Ovary (tissue), 9 donors: ENCODE results near the gene TNIP1. TPM values are rescaled to one million over a fixed set of nuclear protein-coding genes. Genes with fewer than 3 reads are reported as not detected.
A peak's percentile ranks its signal among the peaks of the same experiment; 100 is the strongest.

ENCODE experiments used
- DNase-seq, 5 donors: peaks; one replicate each; pipeline ENCODE4 v3.0.0-alpha.2; 2019 to 2020
- H3K27ac ChIP-seq, 2 donors: fragments of 200-600 bp; one replicate each; pipeline versions ENCODE4 v1.5.1 to v1.8.0; 2019 to 2022
- H3K27me3 ChIP-seq: fragments of 200-600 bp; one replicate; pipeline ENCODE4 v1.8.0; 2022
- H3K36me3 ChIP-seq: fragments of 200-600 bp; sonication (generic); one replicate; pipeline ENCODE4 v1.5.1; 2019
- H3K4me1 ChIP-seq: one replicate; pipeline ENCODE4 v1.8.1; 2013; ENCODE audit warnings: mild to moderate bottlenecking, moderate library complexity; ENCODE audit not compliant: insufficient read depth
- H3K4me3 ChIP-seq: fragments of 200-600 bp; sonication (generic); one replicate; pipeline ENCODE4 v1.5.1; 2017
- H3K9me3 ChIP-seq, 2 donors: fragments of 200-600 bp in 1 of 2; sonication (generic) in 1 of 2; one replicate each; pipeline versions ENCODE4 v1.5.1 to v1.8.1; 2013 to 2019; ENCODE audit warnings: mild to moderate bottlenecking in 1 of 2, moderate library complexity in 1 of 2
- CTCF ChIP-seq, 3 donors: fragments of 450-650 bp in 2 of 3; fragments of 200-600 bp in 1 of 3; IDR thresholded peaks; one replicate each; pipeline versions ENCODE4 v1.5.1 to v1.8.0; 2016 to 2022; ENCODE audit warnings: antibody characterized with exemption in 3 of 3, mild to moderate bottlenecking in 1 of 3
- EP300 ChIP-seq: sonication (generic); formaldehyde crosslinking; IDR thresholded peaks from one replicate; pipeline ENCODE4 v1.6.1; 2017; ENCODE audit warnings: antibody characterized with exemption
- POLR2A ChIP-seq: fragments of 450-650 bp; IDR thresholded peaks from one replicate; pipeline ENCODE4 v1.6.1; 2017; ENCODE audit warnings: antibody characterized with exemption, mild to moderate bottlenecking, moderate library complexity
- WGBS, 3 donors: extraction: QIAGEN DNeasy Blood & Tissue Kit in 1 of 3; methylation state at CpG; one replicate each; pipeline versions ENCODE4 v1.1.5 to v1.1.7; 2013 to 2017; 5-methylcytosine and 5-hydroxymethylcytosine counted together
- intact Hi-C, 4 donors: fragments of 100-400 bp; cut with DNase I; formaldehyde crosslinking; loops; one replicate each; pipeline versions ENCODE4 v1.11.0 to v1.15.1; 2022 to 2023
- polyA plus RNA-seq, 2 donors: library from polyadenylated mRNA; stranded (reverse); fragments of 200-250 nt in 1 of 2; fragments of 350-450 nt in 1 of 2; fragmentation: Illumina TruSeq in 1 of 2; extraction: RNeasy Lipid Tissue Mini Kit (QIAGEN cat#74804) in 1 of 2; gene quantifications; one replicate each; pipeline ENCODE4 v1.2.3, GENCODE V29; 2013 to 2014
- total RNA-seq, 7 donors: library from RNA; depleted of rRNA in 2 of 7; stranded (reverse); fragments of >200 nt in 2 of 7; fragmentation: NEBNext Ultra II Directional in 3 of 7; extraction: Animal tissue kit (Norgen Biotek cat#: 25700) in 3 of 7; gene quantifications; one replicate each; pipeline versions ENCODE4 v1.1.0 to v1.2.4, GENCODE V29; 2016 to 2023
- donor health status: DM: no; HTN: no; CAD: no; lungs with moderate emphysema.
- donor health status: DM: no; HTN: no; CAD: no.
- donor health status: Bipolar disorder and iron deficiency.
- donor health status: DM: yes; HTN: yes; CAD: no.
- donor health status: DM: no; HTN: no; CAD: no.
- donor health status: DM: yes; HTN: yes; CAD: no.

The TNIP1 gene
- total and polyA plus RNA-seq, 9 donors, result 39.4 to 89.7 (median 60.6) TPM

GRCh38 chr5:151001436-151001835 is 79.4 kb downstream of the TNIP1 start:
- Histone ChIP-seq H3K36me3 (no peaks in the 10 kb centered on the region), H3K4me3 (no peak overlapping the region), H3K4me1 (peaks cover 18% of the 10 kb centered on the region), H3K9me3 (no peaks in the 10 kb centered on the region), H3K27me3 (no peaks in the 10 kb centered on the region), H3K27ac (no peak overlapping the region)
- 89 to 95% (median 92%) methylated on average over 4 of the region's 4 CpGs for WGBS, 3 donors
- intact Hi-C loops, result loop anchor here (5.0 to 10.0 kb wide), 6 partner anchors 36 to 236 kb away; no protein-coding TSS in a partner anchor
- no peak for DNase-seq
- no peak for TF ChIP-seq EP300
- no peak for TF ChIP-seq CTCF (IDR thresholded peaks at IDR 0.05)
- no peak for TF ChIP-seq POLR2A

GRCh38 chr5:150999704-151000442 is 81.0 kb downstream of the TNIP1 start:
- intact Hi-C loops, result loop anchor here (5.0 to 10.0 kb wide), 7 partner anchors 37 to 252 kb away; partner anchors contain the start of gene GM2A (in 1 of the 4)
- peaks cover 11% of the 10 kb centered on the region for H3K4me1 ChIP-seq
- no peaks in the 10 kb centered on the region for H3K36me3 ChIP-seq
- 14 to 22% (median 16%) methylated on average over 7 of the region's 7 CpGs for WGBS, 3 donors
- no peaks in the 10 kb centered on the region for H3K9me3 ChIP-seq
- no peak overlapping the region for H3K4me3 ChIP-seq
- H3K27ac ChIP-seq, result peak overlapping the region in 1 of 2 donors; percentile 3
- peak; percentile 61 to 78 (median 73) for DNase-seq
- no peak for TF ChIP-seq EP300
- TF ChIP-seq CTCF (IDR thresholded peaks at IDR 0.05), result no peak
- TF ChIP-seq POLR2A, result no peak
- H3K27me3 ChIP-seq, result no peaks in the 10 kb centered on the region

- no peaks in the 10 kb centered on the region for H3K27me3 ChIP-seq
- H3K9me3 ChIP-seq, result no peaks in the 10 kb centered on the region
- no peak overlapping the region for H3K27ac ChIP-seq
- TF ChIP-seq CTCF (IDR thresholded peaks at IDR 0.05) (no peak), POLR2A (no peak), EP300 (no peak)
- 81 to 89% (median 87%) methylated on average over 1 of the region's 1 CpG for whole genome bisulfite sequencing, 3 donors
- DNase-seq, result no peak
- intact Hi-C loops, result no loop called here
- no peaks in the 10 kb centered on the region for H3K36me3 ChIP-seq
- H3K4me1 ChIP-seq, result no peaks in the 10 kb centered on the region
- H3K4me3 ChIP-seq, result no peak overlapping the region
These were observed 86.9 kb downstream of the TNIP1 start for GRCh38 chr5:150993826-150994412.

GRCh38 chr5:150993422-150993821 is 87.4 kb downstream of the TNIP1 start:
- WGBS, 3 donors, result 69 to 80% (median 71%) methylated on average over 2 of the region's 2 CpGs
- H3K4me1 ChIP-seq, result no peaks in the 10 kb centered on the region
- no peak overlapping the region for H3K4me3 ChIP-seq
- no peaks in the 10 kb centered on the region for H3K27me3 ChIP-seq
- no peak for DNase-seq
- H3K27ac ChIP-seq, result no peak overlapping the region
- intact Hi-C loops, result no loop called here
- H3K9me3 ChIP-seq, result no peaks in the 10 kb centered on the region
- TF ChIP-seq EP300, result no peak
- TF ChIP-seq POLR2A, result no peak
- no peak for TF ChIP-seq CTCF (IDR thresholded peaks at IDR 0.05)
- no peaks in the 10 kb centered on the region for H3K36me3 ChIP-seq
